Measurements from ENCODE around the gene QKI.

GRCh38 chr6:163533443-163533842, 118.9 kb downstream of the QKI start:
- no peak for TF ChIP-seq POLR2AphosphoS5 (IDR thresholded peaks at IDR 0.05; ENCODE audit: low read length)
- TF ChIP-seq, protein P1, sequence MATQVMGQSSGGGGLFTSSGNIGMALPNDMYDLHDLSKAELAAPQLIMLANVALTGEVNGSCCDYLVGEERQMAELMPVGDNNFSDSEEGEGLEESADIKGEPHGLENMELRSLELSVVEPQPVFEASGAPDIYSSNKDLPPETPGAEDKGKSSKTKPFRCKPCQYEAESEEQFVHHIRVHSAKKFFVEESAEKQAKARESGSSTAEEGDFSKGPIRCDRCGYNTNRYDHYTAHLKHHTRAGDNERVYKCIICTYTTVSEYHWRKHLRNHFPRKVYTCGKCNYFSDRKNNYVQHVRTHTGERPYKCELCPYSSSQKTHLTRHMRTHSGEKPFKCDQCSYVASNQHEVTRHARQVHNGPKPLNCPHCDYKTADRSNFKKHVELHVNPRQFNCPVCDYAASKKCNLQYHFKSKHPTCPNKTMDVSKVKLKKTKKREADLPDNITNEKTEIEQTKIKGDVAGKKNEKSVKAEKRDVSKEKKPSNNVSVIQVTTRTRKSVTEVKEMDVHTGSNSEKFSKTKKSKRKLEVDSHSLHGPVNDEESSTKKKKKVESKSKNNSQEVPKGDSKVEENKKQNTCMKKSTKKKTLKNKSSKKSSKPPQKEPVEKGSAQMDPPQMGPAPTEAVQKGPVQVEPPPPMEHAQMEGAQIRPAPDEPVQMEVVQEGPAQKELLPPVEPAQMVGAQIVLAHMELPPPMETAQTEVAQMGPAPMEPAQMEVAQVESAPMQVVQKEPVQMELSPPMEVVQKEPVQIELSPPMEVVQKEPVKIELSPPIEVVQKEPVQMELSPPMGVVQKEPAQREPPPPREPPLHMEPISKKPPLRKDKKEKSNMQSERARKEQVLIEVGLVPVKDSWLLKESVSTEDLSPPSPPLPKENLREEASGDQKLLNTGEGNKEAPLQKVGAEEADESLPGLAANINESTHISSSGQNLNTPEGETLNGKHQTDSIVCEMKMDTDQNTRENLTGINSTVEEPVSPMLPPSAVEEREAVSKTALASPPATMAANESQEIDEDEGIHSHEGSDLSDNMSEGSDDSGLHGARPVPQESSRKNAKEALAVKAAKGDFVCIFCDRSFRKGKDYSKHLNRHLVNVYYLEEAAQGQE (IDR thresholded peaks at IDR 0.05; ENCODE audit: low read depth, low read length): no peak
- TF ChIP-seq NFYA (IDR thresholded peaks at IDR 0.05; ENCODE audit: borderline replicate concordance, low read depth, low read length): no peak
- TF ChIP-seq SREBF2 (IDR thresholded peaks at IDR 0.05; ENCODE audit: low read length): no peak
- TF ChIP-seq MLLT1 (IDR thresholded peaks at IDR 0.05): no peak
- TF ChIP-seq, protein P2, sequence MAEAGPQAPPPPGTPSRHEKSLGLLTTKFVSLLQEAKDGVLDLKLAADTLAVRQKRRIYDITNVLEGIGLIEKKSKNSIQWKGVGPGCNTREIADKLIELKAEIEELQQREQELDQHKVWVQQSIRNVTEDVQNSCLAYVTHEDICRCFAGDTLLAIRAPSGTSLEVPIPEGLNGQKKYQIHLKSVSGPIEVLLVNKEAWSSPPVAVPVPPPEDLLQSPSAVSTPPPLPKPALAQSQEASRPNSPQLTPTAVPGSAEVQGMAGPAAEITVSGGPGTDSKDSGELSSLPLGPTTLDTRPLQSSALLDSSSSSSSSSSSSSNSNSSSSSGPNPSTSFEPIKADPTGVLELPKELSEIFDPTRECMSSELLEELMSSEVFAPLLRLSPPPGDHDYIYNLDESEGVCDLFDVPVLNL (IDR thresholded peaks at IDR 0.05; ENCODE audit: low read depth, low read length): no peak
- TF ChIP-seq, protein P3, sequence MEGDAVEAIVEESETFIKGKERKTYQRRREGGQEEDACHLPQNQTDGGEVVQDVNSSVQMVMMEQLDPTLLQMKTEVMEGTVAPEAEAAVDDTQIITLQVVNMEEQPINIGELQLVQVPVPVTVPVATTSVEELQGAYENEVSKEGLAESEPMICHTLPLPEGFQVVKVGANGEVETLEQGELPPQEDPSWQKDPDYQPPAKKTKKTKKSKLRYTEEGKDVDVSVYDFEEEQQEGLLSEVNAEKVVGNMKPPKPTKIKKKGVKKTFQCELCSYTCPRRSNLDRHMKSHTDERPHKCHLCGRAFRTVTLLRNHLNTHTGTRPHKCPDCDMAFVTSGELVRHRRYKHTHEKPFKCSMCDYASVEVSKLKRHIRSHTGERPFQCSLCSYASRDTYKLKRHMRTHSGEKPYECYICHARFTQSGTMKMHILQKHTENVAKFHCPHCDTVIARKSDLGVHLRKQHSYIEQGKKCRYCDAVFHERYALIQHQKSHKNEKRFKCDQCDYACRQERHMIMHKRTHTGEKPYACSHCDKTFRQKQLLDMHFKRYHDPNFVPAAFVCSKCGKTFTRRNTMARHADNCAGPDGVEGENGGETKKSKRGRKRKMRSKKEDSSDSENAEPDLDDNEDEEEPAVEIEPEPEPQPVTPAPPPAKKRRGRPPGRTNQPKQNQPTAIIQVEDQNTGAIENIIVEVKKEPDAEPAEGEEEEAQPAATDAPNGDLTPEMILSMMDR (IDR thresholded peaks at IDR 0.05 in 2 of 3, conservative IDR thresholded peaks at IDR 0.05 in 1 of 3; ENCODE audit: control insufficient read depth in 2 of 3, extremely low read depth in 1 of 3, insufficient read depth in 1 of 3, low read depth in 3 of 3, low read length in 3 of 3): no peak
- TF ChIP-seq MTA3 (IDR thresholded peaks at IDR 0.05; ENCODE audit: borderline replicate concordance, low read length): no peak
- no peak for TF ChIP-seq CHD1 (IDR thresholded peaks at IDR 0.05; ENCODE audit: low read depth, low read length)
- TF ChIP-seq EZH2 (IDR thresholded peaks at IDR 0.05; ENCODE audit: borderline replicate concordance, control insufficient read depth, low read depth, low read length): no peak
